WI38 (cell line): ENCODE measurements around the gene IFT52.

Source experiments
- H3K4me3 ChIP-seq: 2 replicates; pipeline ENCODE4 v1.5.1; 2011; ENCODE audit warnings: low read depth, mild to moderate bottlenecking, control low read depth, low read length
- CTCF ChIP-seq: IDR thresholded peaks from 2 replicates; pipeline ENCODE4 v1.5.1; 2012; ENCODE audit warnings: low read depth, mild to moderate bottlenecking, control low read depth, low read length

IFT52 gene

GRCh38 chr20:43681468-43681942 is 90.8 kb downstream of the IFT52 start:
- H3K4me3 ChIP-seq, result no peak overlapping the region
- TF ChIP-seq CTCF, result no peak

GRCh38 chr20:43681991-43682410 is 91.3 kb downstream of the IFT52 start:
- no peak overlapping the region for H3K4me3 ChIP-seq
- TF ChIP-seq CTCF, result no peak

- TF ChIP-seq CTCF, result no peak
- H3K4me3 ChIP-seq, result no peak overlapping the region
Measured at GRCh38 chr20:43682446-43682845, 91.7 kb downstream of the IFT52 start.

GRCh38 chr20:43686820-43687219 is 96.1 kb downstream of the IFT52 start:
- no peak overlapping the region for H3K4me3 ChIP-seq
- no peak for TF ChIP-seq CTCF

- no peak for TF ChIP-seq CTCF
- no peak overlapping the region for H3K4me3 ChIP-seq
Measured at GRCh38 chr20:43689165-43689564, 98.4 kb downstream of the IFT52 start.

GRCh38 chr20:43690943-43691598 is 100.3 kb downstream of the IFT52 start:
- H3K4me3 ChIP-seq, result no peak overlapping the region
- no peak for TF ChIP-seq CTCF

- H3K4me3 ChIP-seq, result no peak overlapping the region
Measured at GRCh38 chr20:43691928-43692524, 101.3 kb downstream of the IFT52 start.

More at GRCh38 chr20:43691928-43692524, 101.3 kb downstream of the IFT52 start:
- TF ChIP-seq CTCF, result peak; percentile 73
